Fibroblast of lung (primary cell): ENCODE results near the gene P2RY1. TPM values are rescaled to one million over a fixed set of nuclear protein-coding genes. Genes with fewer than 3 reads are reported as not detected.

Experiments
- DNase-seq, 2 donors: peaks; one replicate each; pipeline versions ENCODE4 v3.0.0 to v3.0.0-alpha.2; 2010; ENCODE audit warnings: low read depth in 2 of 2
- H2AFZ ChIP-seq: 2 replicates; pipeline ENCODE4 v1.5.1; 2012; ENCODE audit warnings: low read length, control low read depth, inconsistent platforms
- H3K27ac ChIP-seq: 2 replicates; pipeline ENCODE4 v1.5.1; 2011; ENCODE audit warnings: low read length, control low read depth; ENCODE audit not compliant: insufficient read depth
- H3K27me3 ChIP-seq: 2 replicates; pipeline ENCODE4 v1.5.1; 2011; ENCODE audit warnings: mild to moderate bottlenecking, low read length; ENCODE audit not compliant: control insufficient read depth, insufficient read depth
- H3K36me3 ChIP-seq: 2 replicates; pipeline ENCODE4 v1.5.1; 2011; ENCODE audit warnings: low read length; ENCODE audit not compliant: control insufficient read depth, insufficient read depth
- H3K4me1 ChIP-seq: 2 replicates; pipeline ENCODE4 v1.5.1; 2011; ENCODE audit warnings: low read length; ENCODE audit not compliant: control insufficient read depth, insufficient read depth; ENCODE audit errors: extremely low read depth
- H3K4me2 ChIP-seq: 2 replicates; pipeline ENCODE4 v1.5.1; 2011; ENCODE audit warnings: low read length, control low read depth; ENCODE audit not compliant: insufficient read depth; ENCODE audit errors: extremely low read depth
- H3K4me3 ChIP-seq, 4 experiments: fragments of 200-600 bp in 1 of 4; sonication (generic) in 1 of 4; replicated peaks in 1 of 4; 2 replicates each; pipeline ENCODE4 v1.5.1; 2011 to 2016; ENCODE audit warnings: low read length in 4 of 4, low read depth in 3 of 4, mild to moderate bottlenecking in 3 of 4, control low read depth in 2 of 4, inconsistent platforms in 1 of 4, mixed read lengths in 1 of 4; ENCODE audit not compliant: insufficient read depth in 1 of 4; ENCODE audit errors: control extremely low read depth in 1 of 4
- H3K79me2 ChIP-seq: 2 replicates; pipeline ENCODE4 v1.5.1; 2012; ENCODE audit warnings: mild to moderate bottlenecking, low read length, inconsistent platforms; ENCODE audit not compliant: control insufficient read depth, insufficient read depth
- H3K9ac ChIP-seq: 2 replicates; pipeline ENCODE4 v1.5.1; 2011; ENCODE audit warnings: mild to moderate bottlenecking, low read length, control low read depth; ENCODE audit not compliant: insufficient read depth
- H3K9me3 ChIP-seq: 2 replicates; pipeline ENCODE4 v1.5.1; 2012; ENCODE audit warnings: low read depth, low read length; ENCODE audit not compliant: control insufficient read depth, insufficient read depth
- H4K20me1 ChIP-seq: 2 replicates; pipeline ENCODE4 v1.5.1; 2011; ENCODE audit warnings: low read length; ENCODE audit not compliant: control insufficient read depth, insufficient read depth; ENCODE audit errors: extremely low read depth
- EZH2 ChIP-seq: IDR thresholded peaks from 2 replicates; pipeline ENCODE4 v1.5.1; 2012; ENCODE audit warnings: low read length, control low read depth, mild to moderate bottlenecking; ENCODE audit errors: missing control alignments
- polyA plus RNA-seq, 2 donors: library from polyadenylated mRNA; depleted of rRNA in 1 of 2; stranded (reverse) in 1 of 2; unstranded in 1 of 2; fragments of >200 nt; gene quantifications; 2 replicates each; pipeline ENCODE4 v1.2.1, GENCODE V29; 2011 to 2012; ENCODE audit warnings: missing spikeins in 1 of 2
- total RNA-seq: library from RNA; depleted of rRNA; stranded (reverse); fragments of >200 nt; gene quantifications from 2 replicates; pipeline ENCODE4 v1.2.1, GENCODE V29; 2014
- TF ChIP-seq, protein P1 (sequence below), 2 donors: IDR thresholded peaks in 1 of 2; conservative IDR thresholded peaks in 1 of 2; 1 replicate in 1 of 2; 2 replicates in 1 of 2; pipeline ENCODE4 v1.5.1; 2011 to 2012; ENCODE audit warnings: low read length in 2 of 2, control low read depth in 1 of 2, inconsistent platforms in 1 of 2, low read depth in 1 of 2, mild to moderate bottlenecking in 1 of 2

Gene P2RY1
- total and polyA plus RNA-seq, 2 donors (not counting 1 experiment from before 2014, with no cell fraction given): 0.62 to 7.6 TPM

DNA sequence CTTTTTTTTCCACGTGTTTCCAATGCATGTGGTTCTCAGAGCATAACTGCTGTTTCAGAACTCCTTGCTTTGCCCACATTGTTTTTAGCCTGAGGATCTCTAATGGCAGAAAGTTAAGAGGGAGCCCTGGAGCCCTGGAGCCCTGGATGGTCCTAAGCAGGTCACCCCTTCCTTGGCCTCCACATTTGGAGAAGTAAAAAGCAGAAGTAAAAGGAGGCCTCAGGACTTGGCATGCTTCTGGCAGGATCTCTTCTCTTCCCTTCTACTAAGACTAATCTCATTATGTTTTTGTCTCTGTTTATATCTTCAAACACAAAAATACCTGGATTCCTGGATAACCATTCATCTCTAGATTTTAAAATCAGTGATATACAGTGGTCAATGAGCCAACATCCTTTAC is 50.1 kb downstream of the P2RY1 start:
- DNase-seq: no peak
- no peak overlapping the region for H3K9ac ChIP-seq
- no peak overlapping the region for H3K27ac ChIP-seq
- H2AFZ ChIP-seq: no peak overlapping the region
- H4K20me1 ChIP-seq: no peaks in the 10 kb centered on the region
- no peaks in the 10 kb centered on the region for H3K36me3 ChIP-seq
- no peaks in the 10 kb centered on the region for H3K9me3 ChIP-seq
- no peak overlapping the region for H3K4me3 ChIP-seq
- H3K4me1 ChIP-seq: no peaks in the 10 kb centered on the region
- H3K79me2 ChIP-seq: no peaks in the 10 kb centered on the region
- no peak overlapping the region for H3K4me2 ChIP-seq
- TF ChIP-seq, protein P1, sequence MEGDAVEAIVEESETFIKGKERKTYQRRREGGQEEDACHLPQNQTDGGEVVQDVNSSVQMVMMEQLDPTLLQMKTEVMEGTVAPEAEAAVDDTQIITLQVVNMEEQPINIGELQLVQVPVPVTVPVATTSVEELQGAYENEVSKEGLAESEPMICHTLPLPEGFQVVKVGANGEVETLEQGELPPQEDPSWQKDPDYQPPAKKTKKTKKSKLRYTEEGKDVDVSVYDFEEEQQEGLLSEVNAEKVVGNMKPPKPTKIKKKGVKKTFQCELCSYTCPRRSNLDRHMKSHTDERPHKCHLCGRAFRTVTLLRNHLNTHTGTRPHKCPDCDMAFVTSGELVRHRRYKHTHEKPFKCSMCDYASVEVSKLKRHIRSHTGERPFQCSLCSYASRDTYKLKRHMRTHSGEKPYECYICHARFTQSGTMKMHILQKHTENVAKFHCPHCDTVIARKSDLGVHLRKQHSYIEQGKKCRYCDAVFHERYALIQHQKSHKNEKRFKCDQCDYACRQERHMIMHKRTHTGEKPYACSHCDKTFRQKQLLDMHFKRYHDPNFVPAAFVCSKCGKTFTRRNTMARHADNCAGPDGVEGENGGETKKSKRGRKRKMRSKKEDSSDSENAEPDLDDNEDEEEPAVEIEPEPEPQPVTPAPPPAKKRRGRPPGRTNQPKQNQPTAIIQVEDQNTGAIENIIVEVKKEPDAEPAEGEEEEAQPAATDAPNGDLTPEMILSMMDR (conservative IDR thresholded peaks at IDR 0.05 in 1 of 2, IDR thresholded peaks at IDR 0.05 in 1 of 2; ENCODE audit: low read depth in 1 of 2, low read length in 2 of 2): no peak
- TF ChIP-seq EZH2: no peak
- no peaks in the 10 kb centered on the region for H3K27me3 ChIP-seq
